A549 (cell line): ENCODE results near the gene KLHL9. TPM values are rescaled to one million over a fixed set of nuclear protein-coding genes. Genes with fewer than 3 reads are reported as not detected.
A peak's percentile ranks its signal among the peaks of the same experiment; 100 is the strongest.
"Not testable (repeated sequence)": the region's sequence is repeated elsewhere in the genome, so short reads cannot be mapped to it uniquely, and the experiment has no call there.

Source experiments
- ATAC-seq, 2 experiments: fragments of 200-7000 bp in 1 of 2; fragments of >200 bp in 1 of 2; cut with Nextera tagmentation in 1 of 2; cut with Tn5 transposase in 1 of 2; 3 replicates each; pipeline versions ENCODE4 v1.8.0 to v1.9.1; 2018 to 2020; ENCODE audit warnings: mild to moderate bottlenecking in 1 of 2, moderate library complexity in 1 of 2
- CTCF ChIA-PET: fragments of 300-600 bp; sonication (Branson Sonifier 250); formaldehyde crosslinking; extraction: SDS; loops from one replicate; lab custom pipeline; 2021; ENCODE audit warnings: antibody characterized with exemption, inconsistent platforms; lab: Yijun Ruan, JAX
- POLR2A ChIA-PET: fragments of 350-600 bp; formaldehyde crosslinking; extraction: SDS; loops from one replicate; lab custom pipeline; 2021; ENCODE audit warnings: antibody characterized with exemption, inconsistent platforms; lab: Yijun Ruan, JAX
- DNase-seq, 2 experiments: peaks; one replicate each; pipeline versions ENCODE4 v3.0.0 to v3.0.0-alpha.2; 2011 to 2016; ENCODE audit warnings: low read depth in 1 of 2, low spot score in 1 of 2
- FAIRE-seq: peaks from 2 replicates; lab custom pipeline; 2011; peaks lifted over from hg19 to GRCh38; lab: Jason Lieb, UNC
- H3K27ac ChIP-seq, 2 experiments: fragments of >200 bp; sonication (Bioruptor Twin); formaldehyde crosslinking; 3 replicates each; pipeline ENCODE4 v1.5.1; 2016 to 2017
- H3K4me1 ChIP-seq: fragments of >200 bp; sonication (Bioruptor Twin); formaldehyde crosslinking; 3 replicates; pipeline ENCODE4 v1.6.1; 2016
- H3K4me2 ChIP-seq: fragments of >200 bp; sonication (Bioruptor Twin); formaldehyde crosslinking; 3 replicates; pipeline ENCODE4 v1.6.1; 2016
- H3K4me3 ChIP-seq: fragments of >200 bp; sonication (Bioruptor Twin); formaldehyde crosslinking; 3 replicates; pipeline ENCODE4 v1.5.1; 2016
- H3K9me3 ChIP-seq: fragments of >200 bp; sonication (Bioruptor Twin); formaldehyde crosslinking; 3 replicates; pipeline ENCODE4 v1.6.1; 2016
- ATOH8 ChIP-seq: fragments of 250-450 bp; sonication (Bioruptor Pico); IDR thresholded peaks from 2 replicates; pipeline ENCODE4 v1.5.0; 2020; ENCODE audit warnings: low read depth, mild to moderate bottlenecking, moderate library complexity
- EHF ChIP-seq: fragments of 250-450 bp; sonication (Bioruptor Pico); IDR thresholded peaks from 2 replicates; pipeline ENCODE4 v1.5.0; 2020; ENCODE audit warnings: mild to moderate bottlenecking
- ELK1 ChIP-seq: fragments of 150-350 bp; IDR thresholded peaks from 2 replicates; pipeline ENCODE4 v1.6.1; 2014; ENCODE audit warnings: low read depth, mild to moderate bottlenecking, low read length
- EP300 ChIP-seq, 2 experiments: fragments of >200 bp; sonication (Bioruptor Twin); formaldehyde crosslinking; IDR thresholded peaks; 2 replicates in 1 of 2; 3 replicates in 1 of 2; pipeline ENCODE4 v1.6.1; 2016 to 2017
- FOSB ChIP-seq: fragments of 250-450 bp; sonication (Bioruptor Pico); IDR thresholded peaks from 2 replicates; pipeline ENCODE4 v1.5.0; 2020; ENCODE audit warnings: mild to moderate bottlenecking, moderate library complexity
- FOSL2 ChIP-seq, 2 experiments: fragments of 450-650 bp in 1 of 2; fragments of >200 bp in 1 of 2; sonication (Bioruptor Twin) in 1 of 2; formaldehyde crosslinking; IDR thresholded peaks; 2 replicates each; pipeline versions ENCODE4 v1.5.0 to v1.6.1; 2016 to 2020; ENCODE audit warnings: mild to moderate bottlenecking in 1 of 2, moderate library complexity in 1 of 2
- FOXS1 ChIP-seq: fragments of 250-450 bp; sonication (Bioruptor Pico); IDR thresholded peaks from 2 replicates; pipeline ENCODE4 v1.5.0; 2020; ENCODE audit warnings: mild to moderate bottlenecking, moderate library complexity
- HDAC2 ChIP-seq: fragments of 200-600 bp; sonication (generic); IDR thresholded peaks from 2 replicates; pipeline ENCODE4 v1.6.1; 2016
- HES2 ChIP-seq: fragments of >200 bp; sonication (Bioruptor Twin); formaldehyde crosslinking; IDR thresholded peaks from 2 replicates; pipeline ENCODE4 v1.6.1; 2016
- HMGXB4 ChIP-seq: fragments of 250-450 bp; sonication (Bioruptor Pico); IDR thresholded peaks from 2 replicates; pipeline ENCODE4 v1.5.0; 2021; ENCODE audit warnings: mild to moderate bottlenecking, moderate library complexity, borderline replicate concordance
- KDM5A ChIP-seq: fragments of 200-600 bp; sonication (generic); IDR thresholded peaks from 2 replicates; pipeline ENCODE4 v1.6.1; 2016; ENCODE audit warnings: antibody characterized with exemption, mild to moderate bottlenecking
- MAFK ChIP-seq: fragments of 450-650 bp; IDR thresholded peaks from 2 replicates; pipeline ENCODE4 v1.6.1; 2014; ENCODE audit not compliant: partially characterized antibody
- MYC ChIP-seq: IDR thresholded peaks from 2 replicates; pipeline ENCODE4 v1.6.1; 2012; ENCODE audit warnings: mild to moderate bottlenecking, inconsistent platforms, low read length, improper control_type of control experiment, borderline replicate concordance
- NFE2L2 ChIP-seq: fragments of 150-350 bp; conservative IDR thresholded peaks from 2 replicates; pipeline ENCODE4 v1.6.1; 2014; ENCODE audit warnings: low read length
- POLR2A ChIP-seq: IDR thresholded peaks from 2 replicates; pipeline ENCODE4 v1.6.1; 2012; ENCODE audit warnings: mild to moderate bottlenecking, low read length
- RCOR1 ChIP-seq: fragments of 150-350 bp; IDR thresholded peaks from 2 replicates; pipeline ENCODE4 v1.6.1; 2014; ENCODE audit warnings: antibody characterized with exemption, low read length, low read depth
- SREBF2 ChIP-seq: fragments of 450-650 bp; IDR thresholded peaks from 2 replicates; pipeline ENCODE4 v1.6.1; 2014; ENCODE audit warnings: mild to moderate bottlenecking, moderate library complexity
- ZSCAN20 ChIP-seq: fragments of 250-450 bp; sonication (Bioruptor Pico); IDR thresholded peaks from 2 replicates; pipeline ENCODE4 v1.8.0; 2022; ENCODE audit warnings: mild to moderate bottlenecking, moderate library complexity
- WGBS: methylation state at CpG from one replicate; pipeline ENCODE4 v1.1.6; 2017; ENCODE audit errors: missing lambda C conversion rate; 5-methylcytosine and 5-hydroxymethylcytosine counted together
- polyA plus RNA-seq, 4 experiments: library from polyadenylated mRNA; depleted of rRNA in 3 of 4; stranded (reverse); fragments of >200 nt; fragmentation: RNase III in 1 of 4; extraction: RNeasy Plus Mini Kit Qiagen cat#74134 plus additional on column Dnase treatment in 1 of 4; gene quantifications; 2 replicates in 3 of 4; 3 replicates in 1 of 4; pipeline ENCODE4 v1.2.3, GENCODE V29; 2011 to 2017

KLHL9 gene
- polyA plus RNA-seq, 2 of the 4 experiments (the other 2 are of a cell fraction) = 18.6 to 27.4 TPM

- no peak for DNase-seq
- H3K4me3 ChIP-seq = no peak overlapping the region
- TF ChIP-seq HMGXB4 (CRISPR knock-in tag) (no peak), EHF (CRISPR knock-in tag) (no peak), MYC (no peak), KDM5A (no peak), POLR2A (no peak), FOSB (CRISPR knock-in tag) (no peak), NFE2L2 (no peak), ATOH8 (CRISPR knock-in tag) (no peak), SREBF2 (no peak), FOXS1 (CRISPR knock-in tag) (no peak), ELK1 (no peak), HES2 (no peak), MAFK (no peak), HDAC2 (no peak), FOSL2 (IDR thresholded peaks at IDR 0.05) (no peak), FOSL2 (CRISPR knock-in tag; IDR thresholded peaks at IDR 0.05) (no peak), RCOR1 (no peak), EP300 (IDR thresholded peaks at IDR 0.05) (no peak)
- H3K27ac ChIP-seq = no peak overlapping the region
- 36% methylated on average over 4 of the region's 4 CpGs for WGBS
- POLR2A ChIA-PET = no interaction called here
- H3K4me2 ChIP-seq = no peak overlapping the region
- CTCF ChIA-PET = no interaction called here
- peaks cover 7% of the 10 kb centered on the region; the same call in 1 of the 3 replicates for H3K4me1 ChIP-seq
- FAIRE-seq = no peak
- no peaks in the 10 kb centered on the region for H3K9me3 ChIP-seq
- ATAC-seq = no peak
Measured at GRCh38 chr9:21383627-21384026, 48.4 kb upstream of the KLHL9 start.

GRCh38 chr9:21381448-21382339, 46.5 kb upstream of the KLHL9 start:
- FAIRE-seq (no peak), ATAC-seq (peak; percentile 62 to 68), DNase-seq (peak in 1 of 2 experiments; percentile 46)
- ChIA-PET POLR2A (no interaction called here), CTCF (interaction anchor here (1.5 to 2.3 kb wide), 2 partner anchors 10 to 14 kb away, joined by 7 to 9 read pairs; no protein-coding TSS in a partner anchor)
- Histone ChIP-seq H3K4me3 (no peak overlapping the region), H3K9me3 (no peaks in the 10 kb centered on the region), H3K4me2 (peak overlapping the region; percentile 22; the same call in 2 of the 3 replicates), H3K27ac (no peak overlapping the region), H3K4me1 (peaks cover 7% of the 10 kb centered on the region; the same call in 1 of the 3 replicates)
- TF ChIP-seq SREBF2 (no peak), ZSCAN20 (CRISPR knock-in tag) (no peak)
- 23% methylated on average over 5 of the region's 5 CpGs for whole genome bisulfite sequencing

GRCh38 chr9:21371467-21371866, 36.3 kb upstream of the KLHL9 start:
- H3K4me3 ChIP-seq, H3K4me2 ChIP-seq, FAIRE-seq, DNase-seq, H3K27ac ChIP-seq, POLR2A ChIA-PET, H3K4me1 ChIP-seq, H3K9me3 ChIP-seq: not testable (repeated sequence)
- WGBS = 7% methylated on average over 4 of the region's 4 CpGs
- peak; percentile 63 to 64; a peak in 3 of 6 replicates for ATAC-seq
- CTCF ChIA-PET = interaction anchor here (0.9 to 1.1 kb wide), 2 partner anchors 25 to 100 kb away, joined by 3 read pairs; no protein-coding TSS in a partner anchor
